Left lung (tissue), 10 donors: ENCODE results near the gene RPAP3. TPM values are rescaled to one million over a fixed set of nuclear protein-coding genes. Genes with fewer than 3 reads are reported as not detected.

ENCODE experiments used
- ATAC-seq: fragments of 200-7000 bp; cut with Tn5 transposase; one replicate; pipeline ENCODE4 v1.9.1; 2020; ENCODE audit warnings: moderate library complexity
- DNase-seq, 4 donors: peaks; one replicate each; pipeline ENCODE4 v3.0.0-alpha.2; 2013 to 2020
- H3K27ac ChIP-seq, 2 donors: fragments of 200-600 bp; sonication (generic) in 1 of 2; one replicate each; pipeline versions ENCODE4 v1.5.0 to v1.8.0; 2020 to 2021
- H3K27me3 ChIP-seq, 2 donors: fragments of 200-600 bp; sonication (generic) in 1 of 2; one replicate each; pipeline versions ENCODE4 v1.5.0 to v1.8.0; 2020 to 2021
- H3K36me3 ChIP-seq, 2 donors: fragments of 200-600 bp; sonication (generic) in 1 of 2; one replicate each; pipeline versions ENCODE4 v1.5.0 to v1.8.0; 2020 to 2021
- H3K4me1 ChIP-seq, 2 donors: fragments of 200-600 bp; one replicate each; pipeline ENCODE4 v1.8.0; 2021
- H3K4me3 ChIP-seq, 2 donors: fragments of 200-600 bp; sonication (generic) in 1 of 2; one replicate each; pipeline versions ENCODE4 v1.5.0 to v1.8.0; 2020 to 2021; ENCODE audit warnings: mild to moderate bottlenecking in 1 of 2
- H3K9me3 ChIP-seq, 2 donors: fragments of 200-600 bp; sonication (generic) in 1 of 2; one replicate each; pipeline versions ENCODE4 v1.5.0 to v1.8.0; 2020 to 2021
- intact Hi-C, 2 donors: fragments of 100-400 bp; cut with DNase I; formaldehyde crosslinking; loops; one replicate each; pipeline versions ENCODE4 v1.11.2 to v1.14.2; 2022
- polyA plus RNA-seq, 6 donors: library from polyadenylated mRNA; unstranded; fragments of 120-200 nt; gene quantifications; one replicate each; pipeline ENCODE4 v1.2.1, GENCODE V29; 2013; ENCODE audit not compliant: insufficient read length in 6 of 6
- total RNA-seq, 2 donors: library from RNA; stranded (reverse); fragmentation: NEBNext Ultra II Directional; extraction: Animal tissue kit (Norgen Biotek cat#: 25700); gene quantifications; one replicate each; pipeline ENCODE4 v1.2.1, GENCODE V29; 2021
- TF ChIP-seq, protein P1 (sequence below), 2 donors: fragments of 200-600 bp; sonication (generic) in 1 of 2; IDR thresholded peaks; one replicate each; pipeline versions ENCODE4 v1.5.0 to v1.8.0; 2021; ENCODE audit warnings: antibody characterized with exemption in 2 of 2
- donor health status: DM: no; HTN: yes; CAD: no.
- donor health status: DM: no; HTN: no; CAD: no.

RPAP3 gene
- total and polyA plus RNA-seq, 8 donors: 18.5 to 41.6 (median 35.1) TPM

DNA sequence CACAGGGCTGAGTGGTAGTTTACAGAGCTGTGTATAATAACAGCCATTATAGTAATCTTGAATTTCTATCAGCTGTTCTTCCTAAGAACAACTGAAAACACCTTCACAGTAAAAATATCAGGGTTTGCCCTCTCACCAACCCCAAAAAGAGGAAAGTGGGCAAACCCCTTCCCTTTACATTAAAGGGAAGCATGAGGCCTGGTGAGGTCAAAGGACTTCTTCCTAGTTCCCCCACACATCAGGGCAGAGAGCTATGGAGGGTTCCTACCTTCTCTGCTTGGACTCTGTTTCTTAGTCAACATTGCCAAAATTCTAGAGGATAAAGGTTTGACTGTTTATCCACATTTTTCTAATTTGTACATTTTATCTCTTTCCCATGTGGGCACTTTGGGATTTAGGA is 4.4 kb upstream of the RPAP3 start:
- Histone ChIP-seq H3K36me3 (no peaks in the 10 kb centered on the region), H3K4me3 (no peak overlapping the region), H3K4me1 (peaks cover 9 to 35% of the 10 kb centered on the region in 2 donors), H3K9me3 (no peaks in the 10 kb centered on the region), H3K27ac (peak overlapping the region in 1 of 2 donors; percentile 49), H3K27me3 (no peaks in the 10 kb centered on the region)
- intact Hi-C loops: no loop called here
- no peak for ATAC-seq
- TF ChIP-seq, protein P1, sequence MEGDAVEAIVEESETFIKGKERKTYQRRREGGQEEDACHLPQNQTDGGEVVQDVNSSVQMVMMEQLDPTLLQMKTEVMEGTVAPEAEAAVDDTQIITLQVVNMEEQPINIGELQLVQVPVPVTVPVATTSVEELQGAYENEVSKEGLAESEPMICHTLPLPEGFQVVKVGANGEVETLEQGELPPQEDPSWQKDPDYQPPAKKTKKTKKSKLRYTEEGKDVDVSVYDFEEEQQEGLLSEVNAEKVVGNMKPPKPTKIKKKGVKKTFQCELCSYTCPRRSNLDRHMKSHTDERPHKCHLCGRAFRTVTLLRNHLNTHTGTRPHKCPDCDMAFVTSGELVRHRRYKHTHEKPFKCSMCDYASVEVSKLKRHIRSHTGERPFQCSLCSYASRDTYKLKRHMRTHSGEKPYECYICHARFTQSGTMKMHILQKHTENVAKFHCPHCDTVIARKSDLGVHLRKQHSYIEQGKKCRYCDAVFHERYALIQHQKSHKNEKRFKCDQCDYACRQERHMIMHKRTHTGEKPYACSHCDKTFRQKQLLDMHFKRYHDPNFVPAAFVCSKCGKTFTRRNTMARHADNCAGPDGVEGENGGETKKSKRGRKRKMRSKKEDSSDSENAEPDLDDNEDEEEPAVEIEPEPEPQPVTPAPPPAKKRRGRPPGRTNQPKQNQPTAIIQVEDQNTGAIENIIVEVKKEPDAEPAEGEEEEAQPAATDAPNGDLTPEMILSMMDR (IDR thresholded peaks at IDR 0.05): no peak
- DNase-seq: no peak

DNA sequence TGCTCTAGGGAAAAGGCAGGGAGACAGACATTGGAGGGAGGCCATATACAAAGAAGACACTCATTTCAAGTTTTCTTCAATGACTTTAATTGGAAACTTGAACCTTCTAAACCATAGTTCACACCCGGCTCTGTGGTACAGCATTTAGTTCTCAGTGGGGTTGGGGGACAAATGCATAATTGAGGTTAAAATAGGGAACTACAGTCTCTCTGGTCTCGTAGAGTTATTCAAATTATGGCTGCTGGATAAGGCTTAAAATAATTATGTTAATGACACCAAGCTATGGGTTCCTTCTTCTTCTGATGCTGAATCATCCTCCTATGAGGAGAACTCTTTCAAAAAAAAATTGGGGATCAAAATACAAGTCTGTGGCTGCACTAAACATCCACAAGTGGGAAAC is 3.8 kb upstream of the RPAP3 start:
- ATAC-seq (no peak), DNase-seq (no peak)
- no peaks in the 10 kb centered on the region for H3K9me3 ChIP-seq
- H3K36me3 ChIP-seq: no peaks in the 10 kb centered on the region
- H3K4me3 ChIP-seq: no peak overlapping the region
- TF ChIP-seq, protein P1 (IDR thresholded peaks at IDR 0.05): no peak
- peaks cover 5 to 35% of the 10 kb centered on the region in 2 donors for H3K4me1 ChIP-seq
- H3K27me3 ChIP-seq: no peaks in the 10 kb centered on the region
- intact Hi-C loops: no loop called here
- H3K27ac ChIP-seq: peak overlapping the region in 1 of 2 donors; percentile 49

DNA sequence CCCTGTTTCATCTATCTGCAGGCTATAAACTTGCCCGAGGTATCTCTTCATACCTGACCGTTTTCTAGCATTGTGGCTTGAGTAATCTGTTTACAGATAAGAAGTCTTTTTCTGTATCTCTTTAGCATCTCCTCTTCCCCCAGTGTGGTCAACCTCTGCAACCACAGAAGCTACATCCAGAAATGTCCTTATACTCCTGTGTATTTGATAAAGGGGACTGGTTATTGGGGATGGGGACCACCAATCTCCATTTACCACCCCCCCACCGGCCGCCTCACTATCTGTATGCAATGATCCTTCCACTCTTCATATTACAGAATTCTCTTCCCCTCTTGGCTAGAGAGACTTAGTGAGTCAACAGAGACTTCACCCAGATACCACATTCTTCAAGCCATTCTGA is 3.4 kb upstream of the RPAP3 start:
- DNase-seq (no peak), ATAC-seq (no peak)
- Histone ChIP-seq H3K36me3 (no peaks in the 10 kb centered on the region), H3K9me3 (no peaks in the 10 kb centered on the region), H3K4me3 (no peak overlapping the region), H3K27me3 (no peaks in the 10 kb centered on the region), H3K27ac (no peak overlapping the region), H3K4me1 (peaks cover 5 to 33% of the 10 kb centered on the region in 2 donors)
- TF ChIP-seq, protein P1 (IDR thresholded peaks at IDR 0.05): no peak
- intact Hi-C loops: no loop called here

DNA sequence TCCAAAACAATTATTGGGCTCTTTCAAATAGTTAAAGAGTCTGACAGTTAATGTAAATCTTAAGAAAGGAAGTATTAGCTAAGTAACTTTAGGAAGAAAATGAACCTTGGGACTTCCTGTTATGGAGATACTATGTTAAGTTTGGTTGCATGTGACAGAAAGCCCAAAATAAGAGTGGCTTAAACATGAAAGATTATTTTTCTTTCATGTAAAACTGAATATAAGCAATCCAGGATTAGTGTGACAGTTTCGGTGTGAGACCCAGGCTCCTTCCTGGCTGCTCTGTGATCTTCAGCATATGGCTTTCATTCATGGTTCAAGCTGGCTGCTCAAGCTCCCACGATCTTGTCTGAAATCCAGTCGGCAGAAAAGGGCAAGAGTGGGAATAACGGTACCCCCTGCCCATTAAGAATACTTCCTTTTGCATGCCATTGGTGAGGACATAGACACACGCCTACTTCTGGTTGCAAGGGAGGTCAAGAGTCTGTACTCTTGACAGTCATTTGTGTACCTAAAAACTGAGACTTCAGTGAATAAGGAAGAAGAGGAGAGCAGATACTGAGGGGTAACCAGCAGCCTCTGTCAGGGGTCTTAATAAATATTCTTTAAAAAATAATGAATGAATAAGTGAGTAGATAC is 2.2 kb upstream of the RPAP3 start:
- TF ChIP-seq, protein P1 (IDR thresholded peaks at IDR 0.05): no peak
- ATAC-seq: no peak
- peak overlapping the region in 1 of 2 donors; percentile 94 for H3K27ac ChIP-seq
- no peak for DNase-seq
- intact Hi-C loops: no loop called here
- peak overlapping the region in 1 of 2 donors; percentile 98 for H3K4me3 ChIP-seq
- H3K27me3 ChIP-seq: no peaks in the 10 kb centered on the region
- no peaks in the 10 kb centered on the region for H3K36me3 ChIP-seq
- no peaks in the 10 kb centered on the region for H3K9me3 ChIP-seq
- H3K4me1 ChIP-seq: peaks cover 5 to 42% of the 10 kb centered on the region in 2 donors

DNA sequence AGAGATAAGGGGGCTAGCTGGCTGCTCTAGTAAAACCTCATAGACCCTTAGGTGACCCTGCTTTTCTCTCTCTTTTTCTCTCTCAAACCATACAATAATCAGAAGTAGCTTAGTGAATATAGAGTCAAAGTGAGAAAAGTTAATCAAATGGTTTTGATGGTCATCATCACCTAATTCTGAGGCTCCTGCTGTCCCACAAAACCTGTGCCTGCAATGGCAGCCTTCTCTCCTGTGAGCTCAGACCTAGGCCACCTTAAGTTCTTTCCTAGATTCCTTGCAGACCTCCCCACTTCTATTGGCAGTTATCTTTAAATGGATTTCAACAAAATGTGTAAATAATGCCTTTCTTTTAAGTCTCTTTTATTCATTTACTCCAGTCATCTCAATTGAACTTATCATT is 1.5 kb upstream of the RPAP3 start:
- TF ChIP-seq, protein P1 (IDR thresholded peaks at IDR 0.05): no peak
- ATAC-seq: no peak
- Histone ChIP-seq H3K27ac (peak overlapping the region in 1 of 2 donors; percentile 94), H3K27me3 (no peaks in the 10 kb centered on the region), H3K4me1 (peaks cover 5 to 43% of the 10 kb centered on the region in 2 donors), H3K9me3 (no peaks in the 10 kb centered on the region), H3K4me3 (peak overlapping the region in 1 of 2 donors; percentile 98), H3K36me3 (no peaks in the 10 kb centered on the region)
- intact Hi-C loops: no loop called here
- DNase-seq: no peak
